Measurements from ENCODE around the gene SHPK. TPM values are rescaled to one million over a fixed set of nuclear protein-coding genes. Genes with fewer than 3 reads are reported as not detected.
A peak's percentile ranks its signal among the peaks of the same experiment; 100 is the strongest.

SHPK gene
- polyA plus RNA-seq, 2 of the 4 experiments (the other 2 are of a cell fraction) = 10.7 to 11.2 TPM

DNA sequence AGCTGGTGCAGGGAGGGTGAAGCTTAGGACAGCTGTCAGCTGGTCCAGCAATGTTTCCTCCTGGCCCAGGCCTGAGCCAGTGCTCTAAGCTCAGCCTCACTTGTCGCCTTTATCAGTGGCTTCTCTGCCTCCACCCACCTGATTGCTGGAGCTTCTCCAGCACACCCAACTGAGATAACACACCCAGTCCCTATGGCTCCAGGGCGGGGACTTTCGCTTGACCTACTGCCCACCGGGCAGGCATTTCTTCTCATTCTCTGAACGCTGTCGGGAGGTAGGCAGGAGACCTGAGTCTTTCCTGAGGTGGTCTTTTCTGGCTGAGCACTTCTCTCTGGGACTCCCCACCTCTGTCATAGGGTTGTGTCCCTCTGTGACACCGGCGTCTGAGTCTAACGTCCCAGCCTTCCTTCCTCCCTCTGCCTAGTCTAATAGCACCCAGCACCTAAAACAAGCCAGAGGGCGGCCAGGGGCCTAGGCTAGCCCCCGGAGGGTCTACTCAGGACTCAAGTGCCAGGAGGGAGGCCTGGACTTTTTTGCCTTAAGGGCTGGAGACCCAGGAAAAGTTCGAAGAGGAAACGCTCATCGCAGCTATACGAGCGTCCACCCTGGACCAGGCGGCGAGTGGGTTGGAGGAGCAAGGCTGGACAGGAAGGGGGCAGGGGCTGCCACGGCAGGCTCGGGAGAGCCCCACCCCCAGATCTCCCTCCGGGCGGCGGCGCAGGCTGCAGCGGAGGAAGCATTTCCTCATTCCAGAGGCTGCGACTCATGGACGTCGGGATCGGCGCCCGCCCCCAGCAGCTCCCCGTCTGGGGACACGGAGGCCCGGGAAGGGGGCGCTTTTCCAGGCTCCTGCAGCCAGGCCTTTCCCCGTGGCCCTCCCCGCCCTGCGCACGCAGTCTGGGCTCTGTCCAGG lies 31.6 kb upstream of the SHPK start (continued):
- TF ChIP-seq HES2 (IDR thresholded peaks at IDR 0.05) (no peak), SREBF2 (IDR thresholded peaks at IDR 0.05) (no peak), ESRRA (IDR thresholded peaks at IDR 0.05; ENCODE audit: borderline replicate concordance, low read length) (no peak), EHF (CRISPR knock-in tag; IDR thresholded peaks at IDR 0.05) (peak; percentile 77; the same call in 1 of the 2 replicates), HDAC2 (IDR thresholded peaks at IDR 0.05) (no peak), CHD4 (IDR thresholded peaks at IDR 0.05; ENCODE audit: borderline replicate concordance) (no peak; the same call in 1 of the 2 replicates), TFCP2L1 (CRISPR knock-in tag; IDR thresholded peaks at IDR 0.05) (0 out of 2 replicates have a peak, but pooled peaks have one; percentile 42), CBX2 (IDR thresholded peaks at IDR 0.05; ENCODE audit: borderline replicate concordance, low read depth) (no peak), RAD21 (conservative IDR thresholded peaks at IDR 0.05 in 1 of 2, IDR thresholded peaks at IDR 0.05 in 1 of 2) (no peak)

DNA sequence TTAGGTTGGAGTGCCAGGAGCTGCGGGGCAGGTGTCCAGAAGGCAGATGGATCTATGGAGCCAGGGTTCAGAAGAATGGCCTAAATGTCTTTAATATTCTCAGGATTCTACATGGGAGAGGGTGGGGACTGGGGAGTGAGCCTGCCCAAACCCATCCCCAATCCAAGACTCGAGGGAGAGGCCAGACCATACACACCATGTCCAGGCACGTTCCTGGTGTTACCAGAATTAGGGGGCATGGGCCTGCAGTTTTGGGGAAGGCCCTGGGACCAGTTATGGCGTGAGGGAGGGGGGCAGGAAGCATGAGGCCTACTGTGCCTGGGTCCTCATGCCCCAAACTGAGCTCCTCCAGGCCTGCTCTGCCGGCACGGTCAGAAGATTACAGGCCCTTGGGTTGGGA lies 30.5 kb upstream of the SHPK start:
- Histone ChIP-seq H3K4me2 (peak overlapping the region; percentile 88), H3K4me3 (peak overlapping the region; percentile 82), H3K9me3 (no peaks in the 10 kb centered on the region), H3K4me1 (peaks cover 25% of the 10 kb centered on the region), H3K27ac (peak overlapping the region; percentile 94)
- ATAC-seq (no peak), DNase-seq (ENCODE audit: low read depth in 1 of 2, low spot score in 1 of 2) (no peak), FAIRE-seq (no peak)
- POLR2A ChIA-PET = interaction anchor here (1.4 to 2.7 kb wide), 3 partner anchors 16 to 57 kb away, joined by 4 to 24 read pairs (median 17); partner anchors contain the start of genes CTNS, HASPIN and SHPK
- CTCF ChIA-PET = interaction anchor here (0.8 to 2.6 kb wide), 5 partner anchors 9 to 618 kb away, joined by 3 to 10 read pairs (median 6); no protein-coding TSS in a partner anchor
- no peak for TF ChIP-seq CBX8 (IDR thresholded peaks at IDR 0.05)
- no peak for TF ChIP-seq MAX (IDR thresholded peaks at IDR 0.05)
- TF ChIP-seq SREBF2 (IDR thresholded peaks at IDR 0.05) = no peak
- TF ChIP-seq MYC (IDR thresholded peaks at IDR 0.05; ENCODE audit: borderline replicate concordance, low read length) = no peak
- TF ChIP-seq PHF8 (IDR thresholded peaks at IDR 0.05; ENCODE audit: borderline replicate concordance, low read depth) = no peak
- no peak for TF ChIP-seq NFE2L2 (conservative IDR thresholded peaks at IDR 0.05; ENCODE audit: low read length)
- no peak for TF ChIP-seq USF2 (IDR thresholded peaks at IDR 0.05)
- TF ChIP-seq CHD4 (IDR thresholded peaks at IDR 0.05; ENCODE audit: borderline replicate concordance) = no peak
- TF ChIP-seq KDM1A (IDR thresholded peaks at IDR 0.05; ENCODE audit: low read depth) = no peak
- no peak for TF ChIP-seq EHMT2 (IDR thresholded peaks at IDR 0.05; ENCODE audit: low read depth)
- TF ChIP-seq HEYL (CRISPR knock-in tag; IDR thresholded peaks at IDR 0.05) = no peak
- no peak for TF ChIP-seq HMGXB4 (CRISPR knock-in tag; IDR thresholded peaks at IDR 0.05; ENCODE audit: borderline replicate concordance)
- no peak for TF ChIP-seq NR3C1 (IDR thresholded peaks at IDR 0.05)
- 90% methylated on average over 6 of the region's 6 CpGs for WGBS (ENCODE audit: missing lambda C conversion rate)

- Histone ChIP-seq H3K27ac (peak overlapping the region in 1 of 2 experiments; percentile 94; a peak in 1 of 6 replicates), H3K4me2 (peak overlapping the region; percentile 88), H3K9me3 (no peaks in the 10 kb centered on the region), H3K4me1 (peaks cover 25% of the 10 kb centered on the region), H3K4me3 (no peak overlapping the region)
- no peak for ATAC-seq
- no peak for DNase-seq (ENCODE audit: low read depth in 1 of 2, low spot score in 1 of 2)
- WGBS (ENCODE audit: missing lambda C conversion rate) = 94% methylated on average over 5 of the region's 5 CpGs
- ChIA-PET CTCF (interaction anchor here (1.4 to 2.6 kb wide), 2 partner anchors 8 to 18 kb away, joined by 4 to 10 read pairs; no protein-coding TSS in a partner anchor), POLR2A (no interaction called here)
- TF ChIP-seq SREBF2 (IDR thresholded peaks at IDR 0.05) = no peak
- no peak for TF ChIP-seq KDM1A (IDR thresholded peaks at IDR 0.05; ENCODE audit: low read depth)
- TF ChIP-seq EHMT2 (IDR thresholded peaks at IDR 0.05; ENCODE audit: low read depth) = no peak
- no peak for TF ChIP-seq CBX2 (IDR thresholded peaks at IDR 0.05; ENCODE audit: borderline replicate concordance, low read depth)
- no peak for TF ChIP-seq EP300 (IDR thresholded peaks at IDR 0.05)
- no peak for TF ChIP-seq ZNF302 (CRISPR knock-in tag; IDR thresholded peaks at IDR 0.05)
- no peak for TF ChIP-seq CEBPB (IDR thresholded peaks at IDR 0.05)
- no peak for TF ChIP-seq FOSL2 (IDR thresholded peaks at IDR 0.05)
- TF ChIP-seq FOSL2 (CRISPR knock-in tag; IDR thresholded peaks at IDR 0.05) = no peak
- no peak for TF ChIP-seq JUN (IDR thresholded peaks at IDR 0.05)
- no peak for TF ChIP-seq ESRRA (IDR thresholded peaks at IDR 0.05; ENCODE audit: borderline replicate concordance, low read length)
- TF ChIP-seq POLR2A (IDR thresholded peaks at IDR 0.05; ENCODE audit: low read length) = no peak
- FAIRE-seq = no peak
These were observed 29.8 kb upstream of the SHPK start for GRCh38 chr17:3665834-3666233.

Data from A549 (cell line).